Stimulated activated effector memory CD8-positive, alpha-beta T cell treated with anti-CD3 and anti-CD28 coated beads, Interleukin-12 subunit alpha, Interleukin-12 subunit beta, amount 100 ng/mL, for 72 hours (primary cell): ENCODE results near the gene CRTC1.

Source experiments
- ATAC-seq: fragments of 150-1000 bp; cut with Tn5 transposase; 2 replicates; pipeline ENCODE4 v1.10.0; 2021
- DNase-seq, 2 donors: peaks; one replicate each; pipeline ENCODE4 v3.0.0; 2021 to 2022; ENCODE audit warnings: low spot score in 2 of 2
- H3K27ac Mint-ChIP-seq: one replicate; pipeline ENCODE4 v1.8.0; 2022; ENCODE audit warnings: mild to moderate bottlenecking, mixed read lengths
- H3K36me3 Mint-ChIP-seq: one replicate; pipeline ENCODE4 v1.8.0; 2022; ENCODE audit warnings: mild to moderate bottlenecking, mixed read lengths
- H3K4me1 Mint-ChIP-seq: one replicate; pipeline ENCODE4 v1.8.0; 2022; ENCODE audit warnings: mixed read lengths
- H3K4me3 Mint-ChIP-seq: one replicate; pipeline ENCODE4 v1.8.0; 2022; ENCODE audit warnings: mild to moderate bottlenecking, mixed read lengths
- H3K9me3 Mint-ChIP-seq: one replicate; pipeline ENCODE4 v1.8.0; 2022; ENCODE audit warnings: mixed read lengths

CRTC1 gene

DNA sequence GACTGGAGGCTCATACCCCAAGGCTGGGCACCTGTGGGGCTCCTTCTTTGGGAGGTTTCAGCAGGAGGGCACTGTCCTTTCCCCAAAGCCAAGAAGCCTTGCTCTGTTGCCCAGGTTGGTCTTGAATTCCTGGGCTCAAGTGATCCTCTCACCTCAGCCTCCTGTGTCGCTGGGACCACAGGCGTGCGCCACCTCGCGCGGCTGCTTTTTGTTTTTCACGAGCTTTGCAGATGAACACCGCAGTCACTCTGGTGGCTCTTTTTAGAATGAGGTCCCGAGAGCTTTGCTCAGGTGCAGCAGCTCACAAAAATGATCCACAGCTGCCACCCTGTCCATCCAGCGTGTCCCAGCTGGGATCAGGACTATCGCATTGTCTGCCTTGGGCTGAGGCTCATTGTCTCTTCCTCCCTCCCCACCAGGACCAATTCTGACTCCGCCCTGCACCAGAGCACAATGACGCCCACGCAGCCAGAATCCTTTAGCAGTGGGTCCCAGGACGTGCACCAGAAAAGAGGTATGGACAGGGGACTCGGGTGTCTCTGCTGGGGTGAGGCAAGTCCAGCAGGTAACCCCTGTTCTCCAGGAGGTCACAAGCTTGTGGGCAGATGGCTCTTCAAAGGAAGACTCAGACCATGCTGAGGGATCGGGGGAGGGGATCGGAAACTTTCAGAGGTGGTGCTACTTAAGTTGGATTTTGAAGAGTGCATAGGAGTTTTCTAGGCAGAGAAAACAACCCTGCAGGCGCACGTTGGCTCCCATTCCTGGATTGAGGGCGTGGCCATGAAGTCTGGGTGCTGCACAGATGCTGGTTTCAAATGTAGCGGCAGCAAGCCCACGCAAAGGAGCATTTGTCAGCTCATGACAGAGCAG, 66.1 kb downstream of the CRTC1 start:
- H3K4me3 Mint-ChIP-seq, result no peak overlapping the region
- ATAC-seq, result no peak
- no peak for DNase-seq
- H3K4me1 Mint-ChIP-seq, result no peaks in the 10 kb centered on the region
- peaks cover 8% of the 10 kb centered on the region for H3K36me3 Mint-ChIP-seq
- H3K27ac Mint-ChIP-seq, result no peak overlapping the region
- H3K9me3 Mint-ChIP-seq, result no peaks in the 10 kb centered on the region

GRCh38 chr19:18750295-18750970, 67.0 kb downstream of the CRTC1 start:
- H3K9me3 Mint-ChIP-seq, result no peaks in the 10 kb centered on the region

GRCh38 chr19:18751571-18751970, 68.1 kb downstream of the CRTC1 start:
- H3K27ac Mint-ChIP-seq, result no peak overlapping the region
- ATAC-seq (no peak), DNase-seq (no peak)
- no peak overlapping the region for H3K4me3 Mint-ChIP-seq
- peaks cover 16% of the 10 kb centered on the region for H3K36me3 Mint-ChIP-seq
- no peaks in the 10 kb centered on the region for H3K4me1 Mint-ChIP-seq
- no peaks in the 10 kb centered on the region for H3K9me3 Mint-ChIP-seq

More at GRCh38 chr19:18750295-18750970, 67.0 kb downstream of the CRTC1 start:
- Mint-ChIP-seq H3K27ac (no peak overlapping the region), H3K4me3 (no peak overlapping the region), H3K4me1 (no peaks in the 10 kb centered on the region), H3K36me3 (peaks cover 13% of the 10 kb centered on the region)
- DNase-seq (no peak), ATAC-seq (no peak)

- Mint-ChIP-seq H3K27ac (no peak overlapping the region), H3K4me3 (no peak overlapping the region), H3K36me3 (peaks cover 16% of the 10 kb centered on the region), H3K4me1 (no peaks in the 10 kb centered on the region), H3K9me3 (no peaks in the 10 kb centered on the region)
- ATAC-seq (no peak), DNase-seq (no peak)
These were observed 71.0 kb downstream of the CRTC1 start for GRCh38 chr19:18754501-18754900.

- Mint-ChIP-seq H3K36me3 (peaks cover 16% of the 10 kb centered on the region), H3K4me3 (no peak overlapping the region), H3K27ac (no peak overlapping the region), H3K4me1 (no peaks in the 10 kb centered on the region), H3K9me3 (no peaks in the 10 kb centered on the region)
- ATAC-seq (no peak), DNase-seq (no peak)
These were observed 73.4 kb downstream of the CRTC1 start for GRCh38 chr19:18756896-18757295.

- DNase-seq (no peak), ATAC-seq (no peak)
- H3K4me1 Mint-ChIP-seq, result no peaks in the 10 kb centered on the region
- H3K36me3 Mint-ChIP-seq, result peaks cover 9% of the 10 kb centered on the region
- no peak overlapping the region for H3K27ac Mint-ChIP-seq
- no peak overlapping the region for H3K4me3 Mint-ChIP-seq
- no peaks in the 10 kb centered on the region for H3K9me3 Mint-ChIP-seq
These were observed 76.0 kb downstream of the CRTC1 start for GRCh38 chr19:18759304-18759994.

DNA sequence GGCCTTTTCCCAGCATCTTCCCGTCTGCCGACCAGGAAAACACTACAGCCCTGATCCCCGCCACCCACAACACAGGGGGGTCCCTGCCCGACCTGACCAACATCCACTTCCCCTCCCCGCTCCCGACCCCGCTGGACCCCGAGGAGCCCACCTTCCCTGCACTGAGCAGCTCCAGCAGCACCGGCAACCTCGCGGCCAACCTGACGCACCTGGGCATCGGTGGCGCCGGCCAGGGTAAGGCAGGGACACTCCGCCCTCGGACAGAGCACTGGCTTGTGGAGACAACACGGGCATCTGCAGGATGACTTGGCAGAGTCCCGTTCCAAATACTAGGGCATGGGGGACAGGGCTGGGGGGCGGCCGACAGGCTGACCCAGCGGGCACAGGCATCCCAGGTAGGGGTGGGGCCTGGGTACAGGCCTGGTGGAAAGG, 76.5 kb downstream of the CRTC1 start:
- Mint-ChIP-seq H3K36me3 (peaks cover 7% of the 10 kb centered on the region), H3K4me1 (no peaks in the 10 kb centered on the region), H3K27ac (no peak overlapping the region), H3K4me3 (no peak overlapping the region), H3K9me3 (no peaks in the 10 kb centered on the region)
- DNase-seq, result no peak
- ATAC-seq, result no peak

DNA sequence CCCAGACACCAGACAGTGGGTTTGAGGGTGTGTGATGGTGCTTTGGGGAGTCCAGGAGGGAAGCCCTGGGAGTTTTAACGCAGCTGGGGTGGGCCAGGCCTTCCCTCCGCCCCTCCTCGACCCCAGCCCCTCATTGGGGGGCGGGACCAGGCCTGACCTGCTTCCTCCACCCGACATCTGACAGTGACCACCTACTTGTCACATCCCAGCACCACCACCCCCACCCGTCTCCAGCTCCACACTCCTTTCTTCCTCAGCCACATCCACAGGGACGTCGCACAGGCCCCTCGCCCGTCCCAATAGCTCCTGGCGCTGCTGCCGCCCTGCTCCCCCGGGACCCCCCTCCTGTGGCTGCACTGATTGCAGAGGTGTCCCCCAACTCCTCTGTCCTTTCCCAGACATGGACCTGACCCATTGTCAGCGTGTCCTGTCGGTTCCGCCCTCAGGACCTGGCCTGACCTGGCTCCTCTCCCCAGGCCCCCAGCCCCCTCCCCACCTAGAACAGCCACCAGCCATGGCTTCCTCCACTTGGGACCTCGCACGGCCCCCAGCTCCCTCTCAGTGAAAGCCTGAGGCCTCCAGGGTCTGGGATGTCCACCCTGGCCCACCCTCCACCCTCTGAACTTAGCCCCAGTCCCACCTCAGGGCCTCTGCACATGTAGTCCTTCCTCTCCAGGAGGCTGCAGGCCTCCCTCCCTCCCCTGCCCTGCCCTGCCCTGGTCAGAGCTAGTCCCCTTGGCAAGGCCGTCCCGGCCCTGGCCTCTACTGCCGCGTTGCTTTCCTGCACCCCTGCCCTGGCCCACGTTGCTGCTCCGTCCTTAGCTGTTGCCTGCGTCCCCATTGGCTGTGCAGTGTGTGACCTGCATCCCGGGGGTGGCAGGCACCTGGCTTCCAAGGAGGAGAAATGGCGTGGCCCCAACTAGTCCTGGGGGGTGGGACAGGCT, 77.2 kb downstream of the CRTC1 start:
- H3K4me3 Mint-ChIP-seq, result no peak overlapping the region
- no peak overlapping the region for H3K27ac Mint-ChIP-seq
- ATAC-seq (no peak), DNase-seq (no peak)
- no peaks in the 10 kb centered on the region for H3K9me3 Mint-ChIP-seq
- no peaks in the 10 kb centered on the region for H3K4me1 Mint-ChIP-seq
- H3K36me3 Mint-ChIP-seq, result peaks cover under 1% of the 10 kb centered on the region

GRCh38 chr19:18761531-18762110, 78.1 kb downstream of the CRTC1 start:
- Mint-ChIP-seq H3K36me3 (no peaks in the 10 kb centered on the region), H3K27ac (no peak overlapping the region), H3K4me3 (no peak overlapping the region), H3K9me3 (no peaks in the 10 kb centered on the region), H3K4me1 (no peaks in the 10 kb centered on the region)
- ATAC-seq (no peak), DNase-seq (no peak)

- H3K27ac Mint-ChIP-seq, result no peak overlapping the region
- no peaks in the 10 kb centered on the region for H3K4me1 Mint-ChIP-seq
- DNase-seq, result no peak
- H3K36me3 Mint-ChIP-seq, result no peaks in the 10 kb centered on the region
- H3K9me3 Mint-ChIP-seq, result no peaks in the 10 kb centered on the region
- ATAC-seq, result no peak
- H3K4me3 Mint-ChIP-seq, result no peak overlapping the region
These were observed 78.9 kb downstream of the CRTC1 start for GRCh38 chr19:18762125-18763023.

DNA sequence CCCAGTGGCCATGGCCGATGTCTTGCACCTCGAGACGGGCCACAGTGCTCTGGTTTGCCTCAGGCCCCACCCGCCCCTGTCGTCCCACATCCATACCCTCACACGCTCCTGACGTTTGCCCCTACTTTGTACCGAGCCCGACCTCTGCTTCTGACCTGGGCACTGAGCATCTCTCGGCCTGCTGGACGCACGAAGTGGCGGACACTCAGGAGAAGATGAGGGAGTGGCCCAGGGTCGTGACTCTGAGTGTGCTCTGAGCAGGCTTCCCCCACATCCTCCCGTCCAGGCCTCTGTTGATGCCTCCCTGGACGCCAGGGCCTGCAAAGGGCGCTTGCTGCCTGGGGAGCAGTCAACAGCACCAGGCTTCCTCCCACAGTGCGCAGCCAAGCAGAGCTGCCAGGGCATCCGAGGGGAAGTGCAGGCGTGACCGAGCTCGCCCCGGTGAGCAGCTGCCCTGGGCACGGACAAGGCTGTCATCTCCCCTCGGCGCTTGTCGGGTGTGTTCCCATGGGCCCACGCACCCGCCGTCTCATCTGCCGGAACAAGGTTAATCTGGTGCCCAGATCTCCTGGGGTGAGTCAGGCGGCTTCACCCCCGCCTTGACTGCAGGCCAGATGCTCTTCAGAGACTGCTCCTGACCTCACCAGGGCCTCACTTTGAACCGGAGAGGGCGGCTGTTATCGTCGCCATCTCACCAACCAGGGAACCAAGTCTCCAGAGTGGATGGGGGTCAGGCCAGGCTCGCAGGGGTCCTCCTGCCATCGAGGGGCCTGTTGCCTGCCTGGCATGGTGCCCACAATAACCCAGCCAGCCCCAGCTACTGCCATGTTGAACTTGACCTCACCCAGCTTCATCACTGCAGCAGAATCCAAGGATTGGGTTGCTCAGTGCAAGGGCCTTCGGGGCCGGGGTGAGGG, 80.5 kb downstream of the CRTC1 start:
- no peak overlapping the region for H3K4me3 Mint-ChIP-seq
- H3K4me1 Mint-ChIP-seq, result no peaks in the 10 kb centered on the region
- no peak for ATAC-seq
- DNase-seq, result no peak
- no peaks in the 10 kb centered on the region for H3K36me3 Mint-ChIP-seq
- no peaks in the 10 kb centered on the region for H3K9me3 Mint-ChIP-seq
- H3K27ac Mint-ChIP-seq, result no peak overlapping the region

- no peak overlapping the region for H3K27ac Mint-ChIP-seq
- no peaks in the 10 kb centered on the region for H3K36me3 Mint-ChIP-seq
- DNase-seq (no peak), ATAC-seq (no peak)
- no peaks in the 10 kb centered on the region for H3K9me3 Mint-ChIP-seq
- H3K4me3 Mint-ChIP-seq, result no peak overlapping the region
- H3K4me1 Mint-ChIP-seq, result no peaks in the 10 kb centered on the region
These were observed 81.1 kb downstream of the CRTC1 start for GRCh38 chr19:18764591-18765051.

GRCh38 chr19:18765224-18765623, 81.7 kb downstream of the CRTC1 start:
- no peaks in the 10 kb centered on the region for H3K9me3 Mint-ChIP-seq
- no peaks in the 10 kb centered on the region for H3K4me1 Mint-ChIP-seq
- H3K27ac Mint-ChIP-seq, result no peak overlapping the region
- ATAC-seq, result no peak
- H3K4me3 Mint-ChIP-seq, result no peak overlapping the region
- no peak for DNase-seq
- no peaks in the 10 kb centered on the region for H3K36me3 Mint-ChIP-seq
